ENCODE results near the gene TMEM63A.

DNA sequence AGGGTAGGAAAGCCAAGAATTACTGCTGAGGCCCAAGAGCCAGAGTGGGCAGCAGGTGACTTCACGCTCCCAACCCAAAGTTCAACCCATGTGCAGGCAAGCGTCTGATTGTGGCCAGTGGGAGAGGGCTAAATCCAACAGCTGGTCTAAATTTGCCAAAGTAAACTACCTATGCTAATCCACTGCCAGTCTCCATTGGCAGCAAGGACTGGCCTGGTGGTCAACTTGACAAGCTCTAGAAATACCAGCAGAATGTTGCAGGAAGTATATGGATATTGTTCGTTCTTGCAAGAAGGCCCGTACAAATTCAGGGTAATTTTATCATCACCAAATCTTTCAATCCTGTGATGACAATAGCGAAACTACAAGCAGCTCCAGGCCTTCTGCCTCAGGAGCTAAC lies 1.5 kb downstream of the TMEM63A start:
- TF ChIP-seq, protein P1, sequence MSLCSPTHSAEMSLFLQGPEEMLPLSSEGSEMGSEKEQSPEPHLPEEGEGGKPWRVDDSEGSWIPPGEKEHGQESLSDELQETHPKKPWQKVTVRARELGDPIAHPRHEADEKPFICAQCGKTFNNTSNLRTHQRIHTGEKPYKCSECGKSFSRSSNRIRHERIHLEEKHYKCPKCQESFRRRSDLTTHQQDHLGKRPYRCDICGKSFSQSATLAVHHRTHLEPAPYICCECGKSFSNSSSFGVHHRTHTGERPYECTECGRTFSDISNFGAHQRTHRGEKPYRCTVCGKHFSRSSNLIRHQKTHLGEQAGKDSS (CRISPR knock-in tag; IDR thresholded peaks at IDR 0.05; ENCODE audit: borderline replicate concordance, low read depth) = no peak
- TF ChIP-seq ZBTB10 (CRISPR knock-in tag; IDR thresholded peaks at IDR 0.05; ENCODE audit: borderline replicate concordance) = no peak
- no peak for TF ChIP-seq CREB1 (IDR thresholded peaks at IDR 0.05)
- no peak for TF ChIP-seq CREB1 (CRISPR knock-in tag; IDR thresholded peaks at IDR 0.05)

Data from HepG2 (cell line).